AG09309 (cell line): ENCODE results near the gene GSN.

Source experiments
- DNase-seq: peaks from one replicate; pipeline ENCODE4 v3.0.0-alpha.2; 2010; ENCODE audit warnings: low read depth
- H3K4me3 ChIP-seq: 2 replicates; pipeline ENCODE4 v1.5.1; 2011; ENCODE audit warnings: mild to moderate bottlenecking, low read depth, low read length, moderate library complexity; ENCODE audit not compliant: control insufficient read depth
- TF ChIP-seq, protein P1 (sequence below): IDR thresholded peaks from 2 replicates; pipeline ENCODE4 v1.5.1; 2011; ENCODE audit warnings: mild to moderate bottlenecking, low read depth, low read length, inconsistent platforms; ENCODE audit not compliant: insufficient read depth, control insufficient read depth; ENCODE audit errors: missing control alignments

Gene GSN

GRCh38 chr9:121322737-121323448, 54.9 kb downstream of the GSN start:
- TF ChIP-seq, protein P1, sequence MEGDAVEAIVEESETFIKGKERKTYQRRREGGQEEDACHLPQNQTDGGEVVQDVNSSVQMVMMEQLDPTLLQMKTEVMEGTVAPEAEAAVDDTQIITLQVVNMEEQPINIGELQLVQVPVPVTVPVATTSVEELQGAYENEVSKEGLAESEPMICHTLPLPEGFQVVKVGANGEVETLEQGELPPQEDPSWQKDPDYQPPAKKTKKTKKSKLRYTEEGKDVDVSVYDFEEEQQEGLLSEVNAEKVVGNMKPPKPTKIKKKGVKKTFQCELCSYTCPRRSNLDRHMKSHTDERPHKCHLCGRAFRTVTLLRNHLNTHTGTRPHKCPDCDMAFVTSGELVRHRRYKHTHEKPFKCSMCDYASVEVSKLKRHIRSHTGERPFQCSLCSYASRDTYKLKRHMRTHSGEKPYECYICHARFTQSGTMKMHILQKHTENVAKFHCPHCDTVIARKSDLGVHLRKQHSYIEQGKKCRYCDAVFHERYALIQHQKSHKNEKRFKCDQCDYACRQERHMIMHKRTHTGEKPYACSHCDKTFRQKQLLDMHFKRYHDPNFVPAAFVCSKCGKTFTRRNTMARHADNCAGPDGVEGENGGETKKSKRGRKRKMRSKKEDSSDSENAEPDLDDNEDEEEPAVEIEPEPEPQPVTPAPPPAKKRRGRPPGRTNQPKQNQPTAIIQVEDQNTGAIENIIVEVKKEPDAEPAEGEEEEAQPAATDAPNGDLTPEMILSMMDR, result no peak
- no peak for DNase-seq
- no peak overlapping the region for H3K4me3 ChIP-seq

GRCh38 chr9:121323449-121324151, 55.6 kb downstream of the GSN start:
- H3K4me3 ChIP-seq, result no peak overlapping the region
- no peak for DNase-seq
- TF ChIP-seq, protein P1, result no peak

GRCh38 chr9:121324316-121324715, 56.4 kb downstream of the GSN start:
- no peak overlapping the region for H3K4me3 ChIP-seq
- DNase-seq, result no peak
- TF ChIP-seq, protein P1, result no peak

- TF ChIP-seq, protein P1, result no peak
- DNase-seq, result no peak
These were observed 56.8 kb downstream of the GSN start for GRCh38 chr9:121324755-121325154.

DNA sequence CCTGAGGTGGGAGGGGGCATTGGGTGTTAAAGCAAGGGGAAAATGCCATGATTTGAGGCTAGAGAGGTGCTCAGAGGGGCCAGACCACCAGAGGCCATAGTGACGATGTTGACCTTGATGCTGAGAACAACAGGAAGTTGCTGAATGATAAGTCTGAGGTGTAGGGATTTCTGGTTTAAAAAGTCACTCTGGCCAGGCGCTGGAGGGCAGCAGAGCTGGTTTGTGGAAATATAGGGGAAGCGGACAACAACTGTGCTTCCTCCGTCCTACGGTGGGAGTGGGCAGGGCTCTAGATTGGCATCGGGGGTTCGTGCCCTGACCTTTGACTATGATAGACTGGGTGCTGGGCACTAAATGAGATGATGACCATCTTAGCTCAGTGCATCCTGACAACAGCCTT, 57.4 kb downstream of the GSN start:
- TF ChIP-seq, protein P1, result no peak
- DNase-seq, result no peak
- no peak overlapping the region for H3K4me3 ChIP-seq

More at GRCh38 chr9:121324755-121325154, 56.8 kb downstream of the GSN start:
- H3K4me3 ChIP-seq, result no peak overlapping the region

DNA sequence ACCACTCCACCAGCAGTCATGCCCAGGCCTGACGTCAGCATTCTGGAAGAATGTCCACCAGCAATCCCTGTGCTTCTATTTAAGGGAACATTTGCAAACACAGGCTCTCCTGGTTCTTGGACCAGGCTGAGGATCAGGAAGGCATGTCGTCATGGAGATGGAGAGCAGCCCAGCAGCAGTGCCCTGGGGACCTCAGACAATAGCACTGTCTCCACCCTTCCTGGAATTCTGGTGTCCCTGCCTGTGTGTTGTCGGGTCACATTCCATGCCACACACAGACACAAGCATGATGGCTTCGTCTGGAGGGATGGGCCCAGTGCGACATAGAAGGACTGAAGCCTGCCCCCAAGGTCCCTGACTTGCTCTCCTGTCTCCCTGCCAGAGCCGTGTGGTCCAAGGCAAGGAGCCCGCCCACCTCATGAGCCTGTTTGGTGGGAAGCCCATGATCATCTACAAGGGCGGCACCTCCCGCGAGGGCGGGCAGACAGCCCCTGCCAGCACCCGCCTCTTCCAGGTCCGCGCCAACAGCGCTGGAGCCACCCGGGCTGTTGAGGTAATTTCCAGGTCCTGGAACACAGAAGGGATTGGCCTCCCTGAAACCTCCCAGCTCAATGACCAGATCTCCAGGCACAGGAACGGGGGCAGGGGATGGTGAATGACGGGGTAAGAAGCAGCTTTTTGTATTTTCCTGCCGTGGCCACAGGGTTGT, 58.3 kb downstream of the GSN start:
- H3K4me3 ChIP-seq, result no peak overlapping the region
- TF ChIP-seq, protein P1, result no peak
- no peak for DNase-seq
